Right lung (tissue), 5 donors: Measurements from ENCODE around the gene CERT1. TPM values are rescaled to one million over a fixed set of nuclear protein-coding genes. Genes with fewer than 3 reads are reported as not detected.

Experiments used
- DNase-seq, 2 donors: peaks; one replicate each; pipeline ENCODE4 v3.0.0-alpha.2; 2013
- polyA plus RNA-seq, 5 donors: library from polyadenylated mRNA; unstranded; fragments of 120-200 nt; gene quantifications; one replicate each; pipeline versions ENCODE4 v1.2.1 to v1.2.3, GENCODE V29; 2013; ENCODE audit warnings: inconsistent platforms in 1 of 5, low replicate concordance in 1 of 5; ENCODE audit not compliant: insufficient read length in 5 of 5, insufficient read depth in 1 of 5

CERT1 gene
- polyA plus RNA-seq, 5 donors: 36.2 to 59.1 (median 54.5) TPM

- DNase-seq: peak; percentile 18 to 23
Observed at GRCh38 chr5:75412111-75412990, 99.1 kb downstream of the CERT1 start.

- no peak for DNase-seq
Observed at GRCh38 chr5:75405296-75405695, 106.1 kb downstream of the CERT1 start.

- DNase-seq: no peak
Observed at GRCh38 chr5:75395277-75395676, 116.2 kb downstream of the CERT1 start.

- no peak for DNase-seq
Observed at GRCh38 chr5:75389430-75389829, 122.0 kb downstream of the CERT1 start.

- DNase-seq: no peak
Observed at GRCh38 chr5:75387806-75388205, 123.6 kb downstream of the CERT1 start.

GRCh38 chr5:75384218-75384617 lies 127.2 kb downstream of the CERT1 start:
- DNase-seq: no peak

GRCh38 chr5:75381456-75381855 lies 130.0 kb downstream of the CERT1 start:
- DNase-seq: no peak

GRCh38 chr5:75380099-75380498 lies 131.3 kb downstream of the CERT1 start:
- no peak for DNase-seq

- no peak for DNase-seq
Observed at GRCh38 chr5:75375414-75375813, 136.0 kb downstream of the CERT1 start.

- no peak for DNase-seq
Observed at GRCh38 chr5:75374394-75374814, 137.0 kb downstream of the CERT1 start.

- no peak for DNase-seq
Observed at GRCh38 chr5:75373862-75374261, 137.6 kb downstream of the CERT1 start.

- DNase-seq: no peak
Observed at GRCh38 chr5:75368391-75368790, 143.0 kb downstream of the CERT1 start.

GRCh38 chr5:75367401-75367800 lies 144.0 kb downstream of the CERT1 start:
- DNase-seq: no peak

GRCh38 chr5:75366787-75367186 lies 144.6 kb downstream of the CERT1 start:
- DNase-seq: no peak

GRCh38 chr5:75365740-75366139 lies 145.7 kb downstream of the CERT1 start:
- DNase-seq: no peak

- DNase-seq: no peak
Observed at GRCh38 chr5:75364571-75365280, 146.7 kb downstream of the CERT1 start.

GRCh38 chr5:75363726-75364495 lies 147.5 kb downstream of the CERT1 start:
- DNase-seq: peak in 1 of 2 donors; percentile 30

GRCh38 chr5:75363111-75363510 lies 148.3 kb downstream of the CERT1 start:
- no peak for DNase-seq

- no peak for DNase-seq
Observed at GRCh38 chr5:75362474-75362975, 148.9 kb downstream of the CERT1 start.

- DNase-seq: peak in 1 of 2 donors; percentile 42
Observed at GRCh38 chr5:75361310-75361709, 150.1 kb downstream of the CERT1 start.

- no peak for DNase-seq
Observed at GRCh38 chr5:75358117-75358516, 153.3 kb downstream of the CERT1 start.

- DNase-seq: no peak
Observed at GRCh38 chr5:75356719-75357118, 154.7 kb downstream of the CERT1 start.
